ENCODE measurements around the gene CLMN.

DNA sequence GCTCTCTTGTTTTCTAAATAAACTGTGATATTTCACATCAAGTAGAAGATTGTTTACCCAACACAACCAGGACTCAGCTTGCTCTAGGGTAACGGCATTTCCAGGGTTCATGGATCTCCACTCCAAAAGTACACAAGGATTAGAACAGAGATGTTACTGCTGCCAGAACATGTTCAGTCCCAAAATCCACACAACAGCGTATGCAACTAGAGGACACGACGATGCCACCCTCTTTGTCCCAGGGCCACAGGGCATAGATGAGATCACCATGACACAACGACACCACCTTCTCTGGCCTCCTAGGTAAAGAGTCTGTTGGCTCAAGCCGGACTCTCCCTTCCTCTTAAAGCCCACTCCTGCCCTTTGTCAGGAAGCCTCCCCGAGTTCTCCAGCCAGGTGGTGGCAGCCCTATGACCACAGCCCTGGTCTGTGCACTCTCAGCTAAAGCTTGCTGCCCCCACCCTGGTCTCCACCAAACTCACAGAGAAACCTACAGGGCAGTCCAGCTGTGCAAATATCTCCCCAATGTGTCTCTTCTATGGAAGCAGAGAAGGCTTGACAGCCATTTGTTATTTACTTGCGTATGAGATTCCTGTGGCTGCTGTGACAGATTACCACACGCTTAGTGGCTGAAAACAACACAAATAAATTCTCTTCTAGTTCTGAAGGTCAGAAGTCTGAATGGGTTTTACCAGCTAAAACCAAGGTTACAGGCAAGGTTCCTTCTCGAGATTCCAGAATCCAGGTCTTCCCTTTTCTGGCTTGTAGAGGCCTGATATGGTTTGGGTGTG, 10.3 kb downstream of the CLMN start:
- no peak for TF ChIP-seq POLR2AphosphoS5 (IDR thresholded peaks at IDR 0.05; ENCODE audit: low read depth)
- no peak for TF ChIP-seq CTCF (IDR thresholded peaks at IDR 0.05; ENCODE audit: insufficient read depth, low read length)
- TF ChIP-seq GABPA (IDR thresholded peaks at IDR 0.05; ENCODE audit: low read depth): no peak
